Measurements from ENCODE around the gene NOTUM.

DNA sequence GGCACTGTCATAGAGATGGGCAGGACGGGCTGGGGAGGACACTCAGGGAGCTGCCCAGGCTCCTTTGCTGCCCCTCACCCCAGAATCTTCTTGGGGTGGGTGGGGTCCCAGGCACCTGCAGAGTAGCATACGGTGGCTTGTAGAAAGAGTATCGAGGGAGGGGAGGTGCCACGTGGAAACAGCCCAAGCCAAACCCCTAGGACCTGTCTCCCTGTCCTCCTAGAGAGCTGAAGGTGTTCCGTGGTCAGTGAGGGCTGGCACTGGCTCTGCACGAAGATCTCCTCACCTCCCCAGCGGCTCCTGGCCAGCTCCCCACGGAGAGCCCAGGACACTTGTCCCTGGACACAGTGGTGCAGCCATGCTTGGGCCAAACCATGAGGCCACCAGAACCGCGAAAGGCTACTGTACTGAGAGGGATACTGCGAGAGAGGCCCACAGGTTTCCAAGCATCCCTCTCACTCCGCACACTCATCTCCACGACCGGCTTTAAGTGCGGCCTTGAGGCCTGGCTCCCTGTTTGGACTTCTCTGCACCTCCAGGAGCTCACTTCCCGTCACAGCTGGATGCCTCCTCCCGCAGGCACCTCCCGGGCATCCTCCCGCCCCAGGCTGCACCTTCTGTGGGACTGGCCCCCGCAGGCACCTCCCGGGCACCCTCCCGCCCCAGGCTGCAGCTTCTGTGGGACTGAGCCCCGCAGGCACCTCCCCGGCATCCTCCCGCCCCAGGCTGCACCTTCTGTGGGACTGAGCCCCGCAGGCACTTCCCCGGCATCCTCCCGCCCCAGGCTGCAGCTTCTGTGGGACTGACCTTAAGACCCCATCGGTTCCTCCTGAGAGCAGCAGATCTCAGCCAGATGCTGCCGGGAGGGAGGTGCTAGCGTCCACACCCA, 31.5 kb downstream of the NOTUM start:
- TF ChIP-seq ELF4 (IDR thresholded peaks at IDR 0.05) (no peak), TARDBP (IDR thresholded peaks at IDR 0.05) (no peak), FOXA1 (IDR thresholded peaks at IDR 0.05) (no peak), SP1 (IDR thresholded peaks at IDR 0.05) (no peak), BHLHE40 (IDR thresholded peaks at IDR 0.05; ENCODE audit: borderline replicate concordance) (no peak), ARNT (IDR thresholded peaks at IDR 0.05) (no peak), FOXK2 (IDR thresholded peaks at IDR 0.05) (no peak), HDGF (IDR thresholded peaks at IDR 0.05; ENCODE audit: borderline replicate concordance) (no peak)
